ENCODE data around the gene SEMA6B. TPM values are rescaled to one million over a fixed set of nuclear protein-coding genes. Genes with fewer than 3 reads are reported as not detected.

The SEMA6B gene
- total and polyA plus RNA-seq, 10 of the 15 experiments (the other 5 are each of a cell fraction or from before 2014, with no cell fraction given) = 0.13 TPM; not detected in 9

- peaks cover 0 to 2% of the 10 kb centered on the region in 2 experiments; a peak in 2 of 4 replicates for H3K36me3 ChIP-seq (ENCODE audit: control insufficient read depth in 2 of 2, insufficient read depth in 2 of 2, low read length in 1 of 2)
- H4K20me1 ChIP-seq (ENCODE audit: control insufficient read depth, insufficient read depth) = no peaks in the 10 kb centered on the region
- no peak overlapping the region for H3K9ac ChIP-seq (ENCODE audit: control insufficient read depth, insufficient read depth, low read length)
- ChIA-PET POLR2A (interaction anchor here (0.6 kb wide), 1 partner anchor 252 kb away, joined by 3 read pairs; no protein-coding TSS in a partner anchor), RAD21 (ENCODE audit: unreplicated experiment) (no interaction called here), CTCF (no interaction called here), SMC1A (ENCODE audit: uncharacterized antibody, unreplicated experiment) (no interaction called here)
- no peaks in the 10 kb centered on the region for H3K79me2 ChIP-seq (ENCODE audit: control insufficient read depth, insufficient read depth, low read length)
- FAIRE-seq (no peak), DNase-seq (ENCODE audit: low read depth, low spot score) (no peak), ATAC-seq (no peak)
- BruUV-seq (replicated peaks) = no TSS peak
- no peak overlapping the region for H2AFZ ChIP-seq (ENCODE audit: control insufficient read depth, low read depth, low read length)
- H3K4me2 ChIP-seq (ENCODE audit: control insufficient read depth, insufficient read depth) = no peak overlapping the region
- no peak overlapping the region for H3K4me3 ChIP-seq
- H3K27ac ChIP-seq (ENCODE audit: control insufficient read depth, insufficient read depth) = no peak overlapping the region
- no peaks in the 10 kb centered on the region for H3K27me3 ChIP-seq (replicated peaks in 1 of 2; ENCODE audit: control insufficient read depth in 2 of 2, insufficient read depth in 2 of 2, low read length in 1 of 2)
- H3K9me3 ChIP-seq (replicated peaks; ENCODE audit: control insufficient read depth, insufficient read depth, low read length) = no peaks in the 10 kb centered on the region
- H3K4me1 ChIP-seq (ENCODE audit: control insufficient read depth, insufficient read depth, low read length) = no peaks in the 10 kb centered on the region
- 87% methylated on average over 37 of the region's 37 CpGs for WGBS (ENCODE audit: insufficient coverage, insufficient replicate concordance, low lambda C conversion rate, missing lambda C conversion rate)
- intact Hi-C loops (cut with micrococcal nuclease; ENCODE audit: unreplicated experiment) = no loop called here
- in situ Hi-C loops (cut with MboI) = no loop called here
- TF ChIP-seq KDM1A (IDR thresholded peaks at IDR 0.05; ENCODE audit: borderline replicate concordance) = no peak
- no peak for TF ChIP-seq SIX5 (IDR thresholded peaks at IDR 0.05; ENCODE audit: low read depth, low read length, severe bottlenecking)
- no peak for TF ChIP-seq ZNF24 (IDR thresholded peaks at IDR 0.05)
- TF ChIP-seq MEF2B (IDR thresholded peaks at IDR 0.05; ENCODE audit: partially characterized antibody, poor library complexity, severe bottlenecking) = no peak
- no peak for TF ChIP-seq NBN (IDR thresholded peaks at IDR 0.05)
- TF ChIP-seq RUNX3 (IDR thresholded peaks at IDR 0.05; ENCODE audit: low read length) = no peak
- no peak for TF ChIP-seq ZBTB4 (CRISPR knock-in tag; IDR thresholded peaks at IDR 0.05)
- no peak for TF ChIP-seq E2F4 (IDR thresholded peaks at IDR 0.05; ENCODE audit: low read depth, low read length)
- no peak for TF ChIP-seq MTA3 (IDR thresholded peaks at IDR 0.05; ENCODE audit: borderline replicate concordance, low read length)
- TF ChIP-seq CTCF (IDR thresholded peaks at IDR 0.05 in 2 of 3, conservative IDR thresholded peaks at IDR 0.05 in 1 of 3; ENCODE audit: control insufficient read depth in 2 of 3, extremely low read depth in 1 of 3, insufficient read depth in 1 of 3, low read depth in 3 of 3, low read length in 3 of 3) = no peak
- no peak for TF ChIP-seq BHLHE40 (IDR thresholded peaks at IDR 0.05; ENCODE audit: borderline replicate concordance in 1 of 2, low read depth in 2 of 2, low read length in 1 of 2)
- no peak for TF ChIP-seq ZNF687 (IDR thresholded peaks at IDR 0.05)
- TF ChIP-seq SREBF1 (IDR thresholded peaks at IDR 0.05; ENCODE audit: low read length) = no peak
These were observed 57.0 kb downstream of the SEMA6B start for GRCh38 chr19:4502282-4503131.

Data from GM12878 (cell line).